ENCODE data around the gene KRTAP9-2.
"Not testable (repeated sequence)": the region's sequence is repeated elsewhere in the genome, so short reads cannot be mapped to it uniquely, and the experiment has no call there.

The KRTAP9-2 gene

GRCh38 chr17:41251261-41251660, 24.8 kb downstream of the KRTAP9-2 start:
- FAIRE-seq (no peak), DNase-seq (ENCODE audit: insufficient read length, low spot score) (no peak)
- TF ChIP-seq CTCF (IDR thresholded peaks at IDR 0.05; ENCODE audit: insufficient read depth, missing control alignments): no peak

DNA sequence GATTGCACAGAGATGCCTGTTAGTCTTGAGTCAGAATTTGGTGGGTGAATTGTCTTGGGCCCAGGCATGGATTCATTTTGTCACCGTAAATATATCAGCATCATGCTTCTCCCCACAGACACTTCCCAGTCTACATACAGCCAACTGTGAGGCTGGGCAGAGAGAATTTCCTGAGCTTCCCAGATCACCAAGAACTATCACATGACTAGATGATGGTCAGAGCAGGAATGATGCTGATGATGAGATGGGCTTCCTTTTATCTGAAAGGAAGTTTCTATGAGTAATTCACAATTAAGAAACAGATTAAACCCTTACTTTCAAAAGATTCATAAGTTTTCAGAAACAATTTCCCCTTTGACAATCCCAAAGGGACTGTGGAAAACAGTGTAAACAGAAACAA, 28.4 kb downstream of the KRTAP9-2 start:
- FAIRE-seq: no peak
- no peak for TF ChIP-seq CTCF (IDR thresholded peaks at IDR 0.05; ENCODE audit: insufficient read depth, missing control alignments)
- DNase-seq (ENCODE audit: insufficient read length, low spot score): no peak

- FAIRE-seq; DNase-seq (ENCODE audit: insufficient read length, low spot score): not testable (repeated sequence)
Observed at GRCh38 chr17:41255381-41256290, 29.2 kb downstream of the KRTAP9-2 start, which contains the start of gene KRTAP9-9. TSS of gene KRTAP9-9 (plus strand) at chr17:41255384.

DNA sequence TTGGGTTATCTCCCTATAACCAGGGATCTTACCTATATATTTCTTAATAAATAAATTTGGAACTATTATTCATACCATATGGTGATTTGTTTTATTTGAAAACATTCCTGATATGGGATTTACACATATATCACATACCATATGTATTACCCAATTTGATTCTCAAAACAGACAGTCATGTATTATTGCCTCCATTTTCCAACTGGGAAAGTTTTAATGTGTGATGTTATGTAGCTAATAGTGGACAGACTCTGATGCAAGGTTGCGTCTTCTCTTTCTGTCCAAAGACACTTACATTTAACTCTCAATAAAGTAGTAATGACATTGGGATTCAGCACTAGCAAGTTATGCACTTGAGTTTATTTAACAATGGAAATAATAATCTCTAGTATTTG, 29.8 kb downstream of the KRTAP9-2 start:
- FAIRE-seq (no peak), DNase-seq (ENCODE audit: insufficient read length, low spot score) (no peak)
- TF ChIP-seq CTCF (IDR thresholded peaks at IDR 0.05; ENCODE audit: insufficient read depth, missing control alignments): no peak

DNA sequence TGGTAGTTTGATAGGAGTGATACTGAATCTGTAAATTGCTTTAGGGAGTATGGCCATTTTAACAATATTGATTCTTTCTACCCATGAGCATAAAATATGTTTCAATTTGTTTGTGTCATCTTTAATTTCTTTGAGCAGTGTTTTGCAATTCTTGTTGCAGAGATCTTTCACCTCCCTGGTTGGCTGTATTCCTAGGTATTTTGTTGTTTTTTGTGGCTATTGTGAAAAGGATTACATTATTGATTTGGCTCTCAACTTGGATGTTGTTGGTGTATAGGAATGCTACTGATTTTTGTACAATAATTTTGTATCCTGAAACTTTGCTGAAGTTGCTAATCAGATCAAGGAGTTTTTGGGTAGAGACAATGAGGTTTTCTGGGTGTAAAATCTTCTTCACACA, 32.0 kb downstream of the KRTAP9-2 start:
- FAIRE-seq (no peak), DNase-seq (ENCODE audit: insufficient read length, low spot score) (no peak)
- TF ChIP-seq CTCF (IDR thresholded peaks at IDR 0.05; ENCODE audit: insufficient read depth, missing control alignments): no peak

- TF ChIP-seq CTCF (IDR thresholded peaks at IDR 0.05; ENCODE audit: insufficient read depth, missing control alignments): no peak
- DNase-seq (ENCODE audit: insufficient read length, low spot score) (no peak), FAIRE-seq (no peak)
Observed at GRCh38 chr17:41263212-41263611, 36.8 kb downstream of the KRTAP9-2 start.

DNA sequence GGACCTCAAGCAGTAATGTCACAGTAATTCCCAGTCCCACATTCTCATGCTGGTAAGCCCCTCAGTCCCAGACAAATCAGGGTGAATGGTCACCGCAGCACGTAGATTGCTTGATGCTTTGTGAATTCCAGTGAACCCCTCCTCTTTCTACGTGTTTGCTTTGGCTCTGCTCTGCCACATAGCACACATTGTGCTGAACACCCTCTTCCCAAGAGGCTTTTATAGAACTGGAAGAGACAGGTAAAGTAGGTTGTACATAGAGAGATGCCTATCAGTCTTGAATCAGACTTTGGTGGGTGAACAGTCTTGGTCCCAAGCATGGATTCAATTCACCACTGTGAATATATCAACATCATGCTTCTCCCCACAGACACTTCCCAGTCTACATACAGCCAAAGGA, 38.2 kb downstream of the KRTAP9-2 start:
- no peak for DNase-seq (ENCODE audit: insufficient read length, low spot score)
- no peak for FAIRE-seq
- no peak for TF ChIP-seq CTCF (IDR thresholded peaks at IDR 0.05; ENCODE audit: insufficient read depth, missing control alignments)

Measured in D721Med (cell line).